K562 (cell line): Measurements from ENCODE around the gene SOCS7. TPM values are rescaled to one million over a fixed set of nuclear protein-coding genes. Genes with fewer than 3 reads are reported as not detected.

ENCODE experiments used
- ATAC-seq: fragments of 200-7000 bp; cut with Tn5 transposase; 3 replicates; pipeline ENCODE4 v1.9.1; 2020; ENCODE audit warnings: moderate library complexity
- BruUV-seq: library from RNA; stranded (reverse); fragments of 400-500 nt; replicated peaks from 2 replicates; lab custom pipeline; 2021; lab: Mats Ljungman, UMichigan
- CTCF ChIA-PET: fragments of 300-600 bp; formaldehyde crosslinking; extraction: SDS; loops from one replicate; lab custom pipeline; 2021; ENCODE audit warnings: low intra/inter-chr PET ratio; lab: Yijun Ruan, JAX
- POLR2A ChIA-PET: fragments of 300-600, 350-650 bp; sonication (Branson Sonifier 250); formaldehyde crosslinking; extraction: SDS; loops from one replicate; lab custom pipeline; 2021; ENCODE audit warnings: antibody characterized with exemption, inconsistent platforms; lab: Yijun Ruan, JAX
- DNase-seq, 4 experiments: peaks; one replicate each; pipeline versions ENCODE4 v3.0.0 to v3.0.0-alpha.2; 2011 to 2018; ENCODE audit warnings: low spot score in 3 of 4, mixed read lengths in 3 of 4; ENCODE audit errors: extremely low read depth in 1 of 4
- FAIRE-seq: peaks from 2 replicates; lab custom pipeline; 2011; peaks lifted over from hg19 to GRCh38; lab: Jason Lieb, UNC
- H2AFZ ChIP-seq: 2 replicates; pipeline ENCODE4 v1.6.0; 2011; ENCODE audit warnings: low read depth, low read length, control low read depth, inconsistent platforms
- H3K27ac ChIP-seq: fragments of 200-600 bp; 3 replicates; pipeline ENCODE4 v1.8.0; 2011; ENCODE audit warnings: low read depth, mild to moderate bottlenecking, control low read depth, inconsistent platforms, low read length, moderate library complexity, mixed read lengths; ENCODE audit errors: extremely low read depth
- H3K27me3 ChIP-seq, 2 experiments: fragments of 300-600 bp in 1 of 2; 2 replicates in 1 of 2; 3 replicates in 1 of 2; pipeline versions ENCODE4 v1.6.0 to v1.8.0; 2011; ENCODE audit warnings: inconsistent platforms in 2 of 2, low read length in 2 of 2, mild to moderate bottlenecking in 1 of 2, mixed read lengths in 1 of 2, moderate library complexity in 1 of 2; ENCODE audit not compliant: control insufficient read depth in 2 of 2, insufficient read depth in 2 of 2
- H3K36me3 ChIP-seq: fragments of 300-600 bp; 3 replicates; pipeline ENCODE4 v1.8.0; 2011; ENCODE audit warnings: mild to moderate bottlenecking, low read length, inconsistent platforms; ENCODE audit not compliant: control insufficient read depth, insufficient read depth
- H3K4me1 ChIP-seq, 2 experiments: fragments of 200-600 bp in 1 of 2; replicated peaks in 1 of 2; 2 replicates in 1 of 2; 3 replicates in 1 of 2; pipeline versions ENCODE4 v1.5.1 to v1.8.0; 2011; ENCODE audit warnings: inconsistent platforms in 2 of 2, low read length in 2 of 2, mild to moderate bottlenecking in 1 of 2, mixed read lengths in 1 of 2, moderate library complexity in 1 of 2; ENCODE audit not compliant: control insufficient read depth in 2 of 2, insufficient read depth in 2 of 2
- H3K4me2 ChIP-seq: 2 replicates; pipeline ENCODE4 v1.6.1; 2011; ENCODE audit warnings: low read length, control low read depth, inconsistent platforms, mixed read lengths; ENCODE audit not compliant: insufficient read depth
- H3K4me3 ChIP-seq: fragments of 200-600 bp; sonication (generic), shearing (Covaris generic); 2 replicates; pipeline ENCODE4 v1.5.1; 2016; ENCODE audit warnings: control low read depth, inconsistent platforms
- H3K79me2 ChIP-seq: fragments of 200-600 bp; 3 replicates; pipeline ENCODE4 v1.8.0; 2011; ENCODE audit warnings: low read length, inconsistent platforms; ENCODE audit not compliant: control insufficient read depth, insufficient read depth
- H3K9ac ChIP-seq, 2 experiments: 2 replicates each; pipeline versions ENCODE4 v1.6.0 to v1.6.1; 2011; ENCODE audit warnings: low read depth in 2 of 2, low read length in 2 of 2, control low read depth in 1 of 2, inconsistent platforms in 1 of 2, mild to moderate bottlenecking in 1 of 2, mixed read lengths in 1 of 2; ENCODE audit not compliant: insufficient read depth in 1 of 2
- H3K9me1 ChIP-seq: one replicate; pipeline ENCODE4 v1.6.0; 2011; ENCODE audit warnings: inconsistent platforms, mild to moderate bottlenecking, low read length, moderate library complexity; ENCODE audit not compliant: control insufficient read depth, insufficient read depth
- H3K9me3 ChIP-seq: replicated peaks from 2 replicates; pipeline ENCODE4 v1.5.1; 2011; ENCODE audit warnings: low read depth, low read length, inconsistent platforms; ENCODE audit not compliant: control insufficient read depth, insufficient read depth
- H4K20me1 ChIP-seq: replicated peaks from 2 replicates; pipeline ENCODE4 v1.6.1; 2011; ENCODE audit warnings: low read length, inconsistent platforms, mixed read lengths; ENCODE audit not compliant: control insufficient read depth, insufficient read depth
- ATF2 ChIP-seq: sonication (generic); formaldehyde crosslinking; IDR thresholded peaks from 2 replicates; pipeline ENCODE4 v1.8.1; 2022; ENCODE audit warnings: missing genetic modification reagents
- BRD4 ChIP-seq: fragments of 200-600 bp; sonication (generic); IDR thresholded peaks from 2 replicates; pipeline ENCODE4 v1.6.1; 2017; ENCODE audit warnings: inconsistent platforms
- CREM ChIP-seq: IDR thresholded peaks from 2 replicates; pipeline ENCODE4 v1.6.1; 2014; ENCODE audit warnings: antibody characterized with exemption, low read depth
- IFI16 ChIP-seq: fragments of 250-450 bp; sonication (Bioruptor Pico); IDR thresholded peaks from 2 replicates; pipeline ENCODE4 v2.1.2; 2022; ENCODE audit warnings: mild to moderate bottlenecking, inconsistent platforms
- KLF1 ChIP-seq: fragments of 450-650 bp; IDR thresholded peaks from 2 replicates; pipeline ENCODE4 v1.6.1; 2016; ENCODE audit warnings: missing genetic modification characterization, missing compliant biosample characterization
- PKNOX1 ChIP-seq: fragments of 450-650 bp; IDR thresholded peaks from 2 replicates; pipeline ENCODE4 v1.6.1; 2016
- RBM14 ChIP-seq: fragments of 200-400 bp; formaldehyde crosslinking; IDR thresholded peaks from 2 replicates; pipeline ENCODE4 v1.6.1; 2018; ENCODE audit warnings: low read depth, mild to moderate bottlenecking, low read length, moderate library complexity, borderline replicate concordance; ENCODE audit not compliant: insufficient read depth
- YY1 ChIP-seq, 3 experiments: IDR thresholded peaks; 2 replicates each; pipeline ENCODE4 v1.6.1; 2011; ENCODE audit warnings: low read length in 2 of 3, mild to moderate bottlenecking in 2 of 3, moderate library complexity in 2 of 3, borderline replicate concordance in 1 of 3, control low read depth in 1 of 3, low read depth in 1 of 3; ENCODE audit not compliant: insufficient read depth in 3 of 3, insufficient replicate concordance in 2 of 3, control insufficient read depth in 1 of 3, insufficient read length in 1 of 3; ENCODE audit errors: extremely low read depth in 1 of 3
- ZBTB12 ChIP-seq: fragments of 250-450 bp; sonication (Bioruptor Pico); IDR thresholded peaks from 2 replicates; pipeline ENCODE4 v1.4.0; 2020
- ZNF197 ChIP-seq: fragments of 200-800 bp; sonication (Bioruptor generic); IDR thresholded peaks from 2 replicates; pipeline ENCODE4 v1.6.1; 2016; ENCODE audit warnings: low read depth, missing genetic modification characterization, missing compliant biosample characterization
- ZNF280B ChIP-seq: fragments of 250-450 bp; sonication (Bioruptor Pico); IDR thresholded peaks from 2 replicates; pipeline ENCODE4 v1.5.1; 2021; ENCODE audit warnings: mild to moderate bottlenecking
- ZNF512 ChIP-seq: IDR thresholded peaks from 2 replicates; pipeline ENCODE4 v1.6.1; 2016; ENCODE audit warnings: missing genetic modification characterization, missing compliant biosample characterization
- ZNF75A ChIP-seq: fragments of 450-650 bp; formaldehyde crosslinking; IDR thresholded peaks from 2 replicates; pipeline ENCODE4 v1.4.0; 2020; ENCODE audit warnings: mild to moderate bottlenecking
- WGBS: fragments of 100-300 bp; shearing (Covaris generic); methylation state at CpG from one replicate; pipeline ENCODE4 v1.1.6; 2016; ENCODE audit warnings: low coverage, mixed read lengths; ENCODE audit not compliant: insufficient coverage; ENCODE audit errors: missing lambda C conversion rate; 5-methylcytosine and 5-hydroxymethylcytosine counted together
- in situ Hi-C: fragments of 300-500 bp; cut with MboI; formaldehyde crosslinking; loops from 4 replicates; pipeline ENCODE4 v1.15.0; 2018; ENCODE audit warnings: inconsistent platforms, mixed read lengths
- intact Hi-C: fragments of 100-400 bp; cut with micrococcal nuclease; formaldehyde crosslinking; loops from 2 replicates; pipeline ENCODE4 v1.14.2; 2022
- polyA plus RNA-seq, 8 experiments: library from polyadenylated mRNA; depleted of rRNA in 4 of 8; stranded (reverse) in 5 of 8; unstranded in 3 of 8; fragments of >200 nt; fragmentation: Nextera tagmentation in 2 of 8; fragmentation: Illumina TruSeq in 1 of 8; extraction: Ambion mirVana in 2 of 8; extraction: Trizol in 1 of 8; gene quantifications; 2 replicates each; pipeline versions ENCODE4 v1.2.1 to v1.2.3, GENCODE V29; 2011 to 2014; ENCODE audit warnings: inconsistent platforms in 1 of 8, missing spikeins in 1 of 8
- total RNA-seq, 7 experiments: library from RNA; depleted of rRNA in 6 of 7; stranded (reverse); fragments of >200 nt in 6 of 7; fragmentation: Illumina TruSeq in 2 of 7; extraction: Trizol in 2 of 7; gene quantifications; 2 replicates each; pipeline versions ENCODE4 v1.2.1 to v1.2.3, GENCODE V29; 2011 to 2021; ENCODE audit warnings: low replicate concordance in 1 of 7

The SOCS7 gene
- total and polyA plus RNA-seq, 9 of the 15 experiments (the other 6 are each of a cell fraction or from before 2014, with no cell fraction given), result 0.94 to 14.5 (median 8.2) TPM

- TF ChIP-seq ZNF280B (CRISPR knock-in tag) (no peak), KLF1 (tag) (no peak), CREM (peak; percentile 22; the same call in 1 of the 2 replicates)
Measured at GRCh38 chr17:38444151-38444550, 92.5 kb downstream of the SOCS7 start (continued).

- H3K4me2 ChIP-seq, result no peak overlapping the region
- no peaks in the 10 kb centered on the region for H3K9me1 ChIP-seq
- ChIA-PET POLR2A (interaction anchor here (1.6 kb wide), 1 partner anchor 11 kb away, joined by 4 read pairs; no protein-coding TSS in a partner anchor), CTCF (no interaction called here)
- no peaks in the 10 kb centered on the region for H3K36me3 ChIP-seq
- no peak overlapping the region for H3K9ac ChIP-seq
- no peaks in the 10 kb centered on the region for H3K9me3 ChIP-seq
- peaks cover 5 to 39% of the 10 kb centered on the region in 2 experiments; a peak in 2 of 5 replicates for H3K27me3 ChIP-seq
- peaks cover 6 to 9% of the 10 kb centered on the region in 2 experiments; a peak in 4 of 5 replicates for H3K4me1 ChIP-seq
- no peak overlapping the region for H3K27ac ChIP-seq
- in situ Hi-C loops, result no loop called here
- no peak for DNase-seq
- H4K20me1 ChIP-seq, result peaks cover 21% of the 10 kb centered on the region
- no peaks in the 10 kb centered on the region for H3K79me2 ChIP-seq
- no TSS peak for BruUV-seq
- H2AFZ ChIP-seq, result no peak overlapping the region
- H3K4me3 ChIP-seq, result no peak overlapping the region
- no peak for ATAC-seq
- WGBS, result 4% methylated on average over 2 of the region's 2 CpGs
- FAIRE-seq, result no peak
- intact Hi-C loops, result no loop called here
- no peak for TF ChIP-seq ZNF197 (CRISPR knock-in tag)
- no peak for TF ChIP-seq ATF2 (CRISPR knock-in tag)
- no peak for TF ChIP-seq RBM14
- no peak for TF ChIP-seq PKNOX1
- TF ChIP-seq ZNF75A (CRISPR knock-in tag), result no peak
- TF ChIP-seq YY1 (IDR thresholded peaks at IDR 0.05; ENCODE audit: borderline replicate concordance in 1 of 3, control insufficient read depth in 1 of 3, extremely low read depth in 1 of 3, insufficient read depth in 3 of 3, insufficient read length in 1 of 3, insufficient replicate concordance in 2 of 3, low read depth in 1 of 3, low read length in 2 of 3), result no peak
- no peak for TF ChIP-seq ZBTB12 (CRISPR knock-in tag)
- no peak for TF ChIP-seq BRD4
- TF ChIP-seq IFI16 (CRISPR knock-in tag), result no peak
- TF ChIP-seq ZNF512 (tag), result no peak
Measured at GRCh38 chr17:38447502-38448085, 96.0 kb downstream of the SOCS7 start.
